ENCODE results near the gene MYO16. TPM values are rescaled to one million over a fixed set of nuclear protein-coding genes. Genes with fewer than 3 reads are reported as not detected.

Gene MYO16
- total and polyA plus RNA-seq, 2 of the 4 experiments (the other 2 are of a cell fraction), result under 0.01 to 0.03 TPM

- dilution Hi-C loops (cut with HindIII; ENCODE audit: low sequenced_read_pairs, unreplicated experiment) (no loop called here), intact Hi-C loops (cut with micrococcal nuclease) (no loop called here), in situ Hi-C loops (cut with MboI; ENCODE audit: low sequenced_read_pairs) (no loop called here)
- Histone ChIP-seq H3K9me3 (ENCODE audit: control insufficient read depth, insufficient read depth, low read length) (peaks cover 8% of the 10 kb centered on the region), H2BK20ac (ENCODE audit: low read depth, low read length) (no peak overlapping the region), H2AK9ac (replicated peaks; ENCODE audit: low read depth, low read length, poor library complexity) (no peak overlapping the region), H2AFZ (replicated peaks; ENCODE audit: low read length, poor library complexity) (no peak overlapping the region), H3K27me3 (ENCODE audit: control insufficient read depth, insufficient read depth, low read length) (no peaks in the 10 kb centered on the region), H2BK5ac (ENCODE audit: low read depth, low read length, poor library complexity, severe bottlenecking) (no peak overlapping the region), H4K8ac (ENCODE audit: low read depth in 2 of 2, low read length in 2 of 2) (no peak overlapping the region), H3K4me2 (ENCODE audit: low read depth, low read length) (no peak overlapping the region), H3K14ac (replicated peaks; ENCODE audit: low read depth, low read length) (no peak overlapping the region), H4K91ac (ENCODE audit: insufficient read depth, low read depth, low read length) (no peak overlapping the region), H3K4me3 (ENCODE audit: insufficient read depth, low read depth, low read length) (no peak overlapping the region), H3K4ac (ENCODE audit: low read depth, low read length) (no peak overlapping the region), H3K18ac (ENCODE audit: low read depth, low read length) (no peak overlapping the region), H3K9me1 (ENCODE audit: insufficient read depth, low read length) (no peaks in the 10 kb centered on the region), H2BK15ac (ENCODE audit: low read depth, low read length) (no peak overlapping the region), H3K56ac (ENCODE audit: extremely low read depth, insufficient read depth, low read length) (no peak overlapping the region), H3K23ac (ENCODE audit: low read depth, low read length) (no peak overlapping the region), H2AK5ac (ENCODE audit: low read depth, low read length) (no peak overlapping the region), H2BK120ac (ENCODE audit: low read depth, low read length) (no peak overlapping the region), H4K5ac (ENCODE audit: low read depth, low read length) (no peak overlapping the region), H3K36me3 (ENCODE audit: control insufficient read depth, insufficient read depth, low read length) (no peaks in the 10 kb centered on the region), H3K27ac (ENCODE audit: insufficient read depth, low read length) (no peak overlapping the region), H4K20me1 (ENCODE audit: insufficient read depth, low read length) (no peaks in the 10 kb centered on the region), H3K4me1 (ENCODE audit: control insufficient read depth, insufficient read depth, low read length) (no peaks in the 10 kb centered on the region), H3K79me1 (ENCODE audit: low read depth in 1 of 2, low read length in 2 of 2) (no peaks in the 10 kb centered on the region), H3K9ac (ENCODE audit: low read depth, low read length) (no peak overlapping the region)
- POLR2A ChIA-PET (ENCODE audit: unreplicated experiment), result no interaction called here
- TF ChIP-seq CTCF (conservative IDR thresholded peaks at IDR 0.05; ENCODE audit: low read depth, low read length), result no peak
- TF ChIP-seq POLR2A (IDR thresholded peaks at IDR 0.05; ENCODE audit: low read depth, low read length), result no peak
- no peak for TF ChIP-seq CEBPB (IDR thresholded peaks at IDR 0.05; ENCODE audit: low read depth, low read length)
- TF ChIP-seq BHLHE40 (IDR thresholded peaks at IDR 0.05; ENCODE audit: low read depth, low read length), result no peak
- no peak for TF ChIP-seq SMC3 (IDR thresholded peaks at IDR 0.05; ENCODE audit: low read depth, low read length)
- TF ChIP-seq FOS (IDR thresholded peaks at IDR 0.05; ENCODE audit: low read depth, low read length), result no peak
- no peak for TF ChIP-seq USF2 (IDR thresholded peaks at IDR 0.05; ENCODE audit: low read depth, low read length)
- TF ChIP-seq RCOR1 (IDR thresholded peaks at IDR 0.05; ENCODE audit: insufficient replicate concordance, low read length), result no peak
- no peak for TF ChIP-seq MXI1 (IDR thresholded peaks at IDR 0.05; ENCODE audit: borderline replicate concordance, low read depth, low read length)
- no peak for TF ChIP-seq ELK1 (IDR thresholded peaks at IDR 0.05; ENCODE audit: borderline replicate concordance, low read depth, low read length)
- no peak for TF ChIP-seq MAFK (IDR thresholded peaks at IDR 0.05; ENCODE audit: low read depth, low read length)
- no peak for TF ChIP-seq CHD1 (IDR thresholded peaks at IDR 0.05; ENCODE audit: low read depth, low read length)
- TF ChIP-seq RFX5 (IDR thresholded peaks at IDR 0.05; ENCODE audit: low read depth, low read length), result no peak
- TF ChIP-seq NFE2L2 (IDR thresholded peaks at IDR 0.05; ENCODE audit: low read depth, low read length), result no peak
- TF ChIP-seq RAD21 (IDR thresholded peaks at IDR 0.05; ENCODE audit: low read length), result no peak
- TF ChIP-seq MAZ (IDR thresholded peaks at IDR 0.05; ENCODE audit: borderline replicate concordance, low read depth, low read length), result no peak
- BruUV-seq (replicated peaks), result no TSS peak
- no peak for ATAC-seq (ENCODE audit: low read depth)
- DNase-seq, result no peak
- CTCF ChIA-PET, result no interaction called here
- WGBS, 2 experiments (ENCODE audit: extremely low coverage in 2 of 2, insufficient read length in 1 of 2), result no CpG with 5 or more reads among the region's 1 CpG
Observed at GRCh38 chr13:109226631-109227030, 597.2 kb downstream of the MYO16 start.
